ENCODE results near the gene AP1S3. TPM values are rescaled to one million over a fixed set of nuclear protein-coding genes. Genes with fewer than 3 reads are reported as not detected.

AP1S3 gene
- total RNA-seq, 1 donor from 2014 or later = 16.8 TPM

GRCh38 chr2:223859070-223859469 lies 21.7 kb upstream of the AP1S3 start:
- no peak for TF ChIP-seq CTCF (IDR thresholded peaks at IDR 0.05)
- no peak for DNase-seq
- H3K4me1 ChIP-seq = no peaks in the 10 kb centered on the region
- H3K27ac ChIP-seq = no peak overlapping the region
- no peak overlapping the region for H3K4me3 ChIP-seq
- no peak for ATAC-seq
- no peaks in the 10 kb centered on the region for H3K36me3 ChIP-seq
- intact Hi-C loops (cut with DNase I) = no loop called here
- H3K9me3 ChIP-seq = no peaks in the 10 kb centered on the region
- H3K27me3 ChIP-seq = no peaks in the 10 kb centered on the region

- DNase-seq (no peak), ATAC-seq (no peak)
- Histone ChIP-seq H3K36me3 (no peaks in the 10 kb centered on the region), H3K27me3 (no peaks in the 10 kb centered on the region), H3K27ac (no peak overlapping the region), H3K4me3 (no peak overlapping the region), H3K9me3 (no peaks in the 10 kb centered on the region), H3K4me1 (no peaks in the 10 kb centered on the region)
- intact Hi-C loops (cut with DNase I) = no loop called here
- TF ChIP-seq CTCF (IDR thresholded peaks at IDR 0.05) = no peak
Measured at GRCh38 chr2:223856584-223856983, 19.2 kb upstream of the AP1S3 start.

- Histone ChIP-seq H3K27ac (no peak overlapping the region), H3K4me3 (no peak overlapping the region), H3K9me3 (no peaks in the 10 kb centered on the region), H3K27me3 (no peaks in the 10 kb centered on the region), H3K4me1 (no peaks in the 10 kb centered on the region), H3K36me3 (no peaks in the 10 kb centered on the region)
- intact Hi-C loops (cut with DNase I) = no loop called here
- no peak for TF ChIP-seq CTCF (IDR thresholded peaks at IDR 0.05)
- DNase-seq (no peak), ATAC-seq (no peak)
Measured at GRCh38 chr2:223856021-223856420, 18.6 kb upstream of the AP1S3 start.

- no peaks in the 10 kb centered on the region for H3K27me3 ChIP-seq
- H3K9me3 ChIP-seq = no peaks in the 10 kb centered on the region
- intact Hi-C loops (cut with DNase I) = no loop called here
- no peak overlapping the region for H3K27ac ChIP-seq
- no peak for TF ChIP-seq CTCF (IDR thresholded peaks at IDR 0.05)
- DNase-seq = no peak
- ATAC-seq = no peak
- H3K4me1 ChIP-seq = no peaks in the 10 kb centered on the region
- H3K36me3 ChIP-seq = no peaks in the 10 kb centered on the region
- H3K4me3 ChIP-seq = no peak overlapping the region
Measured at GRCh38 chr2:223855426-223855825, 18.0 kb upstream of the AP1S3 start.

GRCh38 chr2:223854741-223855140 lies 17.4 kb upstream of the AP1S3 start:
- no peaks in the 10 kb centered on the region for H3K27me3 ChIP-seq
- no peaks in the 10 kb centered on the region for H3K4me1 ChIP-seq
- H3K9me3 ChIP-seq = no peaks in the 10 kb centered on the region
- intact Hi-C loops (cut with DNase I) = no loop called here
- H3K36me3 ChIP-seq = no peaks in the 10 kb centered on the region
- DNase-seq (no peak), ATAC-seq (no peak)
- TF ChIP-seq CTCF (IDR thresholded peaks at IDR 0.05) = no peak
- no peak overlapping the region for H3K4me3 ChIP-seq
- H3K27ac ChIP-seq = no peak overlapping the region

GRCh38 chr2:223853425-223853837 lies 16.0 kb upstream of the AP1S3 start:
- intact Hi-C loops (cut with DNase I) = no loop called here
- no peaks in the 10 kb centered on the region for H3K36me3 ChIP-seq
- DNase-seq (no peak), ATAC-seq (no peak)
- no peaks in the 10 kb centered on the region for H3K9me3 ChIP-seq
- no peaks in the 10 kb centered on the region for H3K27me3 ChIP-seq
- no peak overlapping the region for H3K27ac ChIP-seq
- no peak for TF ChIP-seq CTCF (IDR thresholded peaks at IDR 0.05)
- no peaks in the 10 kb centered on the region for H3K4me1 ChIP-seq
- H3K4me3 ChIP-seq = no peak overlapping the region
